COR-L47 (cell line): ENCODE measurements around the gene RAVER2.
"Not testable (repeated sequence)": the region's sequence is repeated elsewhere in the genome, so short reads cannot be mapped to it uniquely, and the experiment has no call there.

Experiments used
- DNase-seq: peaks from one replicate; lab custom pipeline; 2025; lab: John Stamatoyannopoulos, UW

RAVER2 gene

DNA sequence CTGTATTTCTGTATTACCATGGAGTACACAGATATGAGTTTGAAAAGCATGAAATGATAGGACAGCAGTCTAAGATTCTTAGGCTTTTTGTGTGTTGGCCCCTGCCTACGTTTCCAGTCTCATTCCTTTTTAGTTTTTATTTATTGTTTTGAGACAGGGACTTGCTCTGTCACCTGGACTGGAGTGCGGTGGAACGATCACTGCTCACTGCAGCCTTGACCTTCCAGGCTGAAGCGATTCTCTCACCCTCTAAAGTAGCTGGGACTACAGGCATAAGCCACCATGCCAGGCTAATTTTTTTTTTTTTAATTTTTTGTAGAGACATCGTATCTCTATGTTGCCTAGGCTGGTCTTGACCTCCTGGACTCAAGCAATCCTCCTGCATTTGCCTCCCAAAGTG lies 3.8 kb downstream of the RAVER2 start:
- no peak for DNase-seq

GRCh38 chr1:64750092-64750491 lies 5.2 kb downstream of the RAVER2 start:
- no peak for DNase-seq

DNA sequence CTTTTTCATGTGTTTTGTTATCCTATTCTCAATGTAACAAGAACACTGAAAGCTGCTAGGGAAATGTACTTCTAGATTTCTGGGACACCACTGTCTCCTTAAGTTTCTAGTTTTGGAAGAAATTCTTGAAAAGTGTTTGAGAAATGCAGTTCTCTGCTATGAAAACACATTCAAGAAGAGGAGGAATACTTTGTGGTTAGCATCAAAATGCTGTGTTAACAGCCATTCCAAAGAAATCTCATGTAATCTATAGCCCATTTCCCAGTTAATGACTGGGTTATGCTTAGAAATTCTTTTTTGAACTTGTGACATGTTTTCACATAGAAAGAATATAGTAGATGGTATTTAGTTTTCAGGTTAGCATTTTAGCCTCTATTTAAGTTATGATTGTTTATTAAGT lies 6.0 kb downstream of the RAVER2 start:
- DNase-seq, result no peak

GRCh38 chr1:64754173-64754572 lies 9.3 kb downstream of the RAVER2 start:
- no peak for DNase-seq

DNA sequence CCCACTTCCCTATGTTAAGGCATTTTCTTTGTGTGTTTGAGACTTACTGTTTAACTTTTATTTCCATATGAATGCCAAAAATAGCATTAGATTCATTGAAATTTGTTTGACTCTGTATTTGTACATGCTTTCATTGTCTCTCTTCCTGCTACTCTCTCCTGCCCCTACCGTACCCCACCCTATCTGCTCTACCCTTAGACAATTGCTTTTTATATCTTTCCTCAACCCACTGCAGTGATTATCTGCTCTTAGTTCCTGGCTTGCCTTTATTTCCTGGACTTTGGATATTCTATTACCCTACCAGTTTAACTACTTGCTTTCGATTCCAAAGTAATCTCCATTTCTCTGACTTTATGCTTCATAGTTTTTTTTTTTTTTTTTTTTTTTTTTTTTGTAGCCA lies 10.5 kb downstream of the RAVER2 start:
- no peak for DNase-seq

DNA sequence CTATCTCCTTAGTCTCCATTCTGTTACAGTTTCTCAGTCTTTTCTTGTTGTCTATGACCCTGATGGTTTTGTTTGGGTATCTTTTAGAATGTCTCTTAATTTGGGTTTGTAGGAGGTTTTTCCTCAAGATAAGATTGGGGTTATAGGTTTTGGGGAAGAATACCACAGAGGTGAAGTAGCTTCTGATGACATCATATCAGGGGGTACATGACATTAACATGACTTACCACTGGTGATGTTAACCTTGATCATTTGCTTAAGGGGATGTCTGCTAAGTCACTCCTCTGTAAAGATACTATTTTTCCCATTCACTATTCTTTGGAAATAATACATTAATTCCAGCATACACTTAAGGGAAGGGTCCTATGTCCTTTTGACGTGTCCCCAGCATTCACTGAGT lies 11.9 kb downstream of the RAVER2 start:
- DNase-seq, result no peak

GRCh38 chr1:64757213-64757612 lies 12.3 kb downstream of the RAVER2 start:
- DNase-seq, result no peak

- no peak for DNase-seq
Observed at GRCh38 chr1:64758233-64758632, 13.4 kb downstream of the RAVER2 start.

DNA sequence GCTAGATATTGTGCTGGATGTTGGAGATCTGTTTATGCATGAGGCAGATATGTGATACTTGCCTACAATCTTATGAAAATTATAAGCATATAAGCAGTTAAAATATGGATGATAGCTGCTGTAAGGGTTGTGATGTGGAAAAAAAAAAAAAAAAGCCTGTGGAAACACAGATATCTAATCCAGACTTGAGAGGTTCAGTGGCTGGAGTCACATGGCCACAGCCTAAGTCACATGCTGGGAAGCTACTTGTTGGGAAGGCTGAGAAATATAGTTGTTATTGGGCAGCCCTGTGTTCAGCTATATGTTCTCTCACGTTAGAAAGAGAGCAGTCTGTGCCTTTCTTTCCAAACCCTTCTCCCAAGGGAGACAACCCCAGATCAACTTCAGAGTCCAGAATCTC lies 15.1 kb downstream of the RAVER2 start:
- no peak for DNase-seq

DNA sequence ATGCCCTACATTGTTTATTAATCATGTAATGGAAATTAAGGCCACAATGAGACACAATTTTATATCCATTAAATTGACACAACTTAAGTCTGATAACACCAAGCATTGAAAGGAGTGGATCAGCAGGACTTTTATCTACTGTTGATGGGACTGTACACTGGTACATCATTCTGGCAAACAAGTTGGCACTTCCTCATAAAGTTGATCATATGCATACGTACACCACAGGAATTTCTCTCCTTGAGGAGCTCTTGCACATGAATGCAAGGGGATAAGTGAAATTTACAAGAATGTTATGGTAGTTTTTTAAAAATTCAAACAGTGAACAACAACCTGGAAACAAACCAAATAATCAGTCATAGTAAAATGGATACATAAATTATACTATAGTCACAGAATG lies 20.1 kb downstream of the RAVER2 start:
- no peak for DNase-seq

- no peak for DNase-seq
Observed at GRCh38 chr1:64765826-64766225, 21.0 kb downstream of the RAVER2 start.

DNA sequence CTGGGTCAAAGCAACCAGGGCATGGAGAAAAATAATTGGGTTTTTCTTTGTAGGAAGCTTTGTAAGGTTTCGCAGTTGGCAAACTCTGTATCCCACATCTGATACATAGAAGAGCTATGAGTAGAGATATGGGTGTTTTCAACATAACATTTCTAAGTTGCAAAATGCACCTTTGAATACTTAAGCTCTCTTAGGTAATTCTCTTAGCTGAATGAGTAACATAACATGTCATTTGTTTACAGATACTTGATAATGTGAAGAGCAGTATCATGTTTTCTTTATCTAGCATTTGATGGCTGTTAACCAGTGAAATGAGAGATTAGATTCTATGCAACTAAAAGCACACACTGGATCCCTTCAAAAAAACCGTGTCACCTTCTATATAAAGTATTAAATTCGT lies 21.6 kb downstream of the RAVER2 start:
- no peak for DNase-seq

DNA sequence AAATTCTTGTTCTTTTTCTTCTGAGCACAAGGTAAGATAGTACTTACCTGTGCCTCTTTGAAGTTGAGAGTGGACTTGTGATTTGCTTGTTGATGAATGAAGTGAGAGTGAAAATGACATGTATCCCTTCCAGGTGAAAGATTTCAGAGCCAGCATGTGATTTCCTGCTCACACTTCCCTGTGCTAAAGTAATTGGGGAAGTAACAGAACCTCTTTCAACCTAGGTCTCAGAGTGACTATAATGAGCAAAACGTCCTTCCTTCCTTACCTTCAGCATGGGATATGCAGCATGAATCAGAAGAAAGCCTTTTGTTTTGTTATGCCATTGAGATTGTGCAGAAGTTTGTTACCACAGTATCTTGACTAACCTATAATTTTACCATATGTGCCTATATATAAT lies 24.6 kb downstream of the RAVER2 start:
- DNase-seq, result no peak

- no peak for DNase-seq
Observed at GRCh38 chr1:64769971-64770370, 25.1 kb downstream of the RAVER2 start.

DNA sequence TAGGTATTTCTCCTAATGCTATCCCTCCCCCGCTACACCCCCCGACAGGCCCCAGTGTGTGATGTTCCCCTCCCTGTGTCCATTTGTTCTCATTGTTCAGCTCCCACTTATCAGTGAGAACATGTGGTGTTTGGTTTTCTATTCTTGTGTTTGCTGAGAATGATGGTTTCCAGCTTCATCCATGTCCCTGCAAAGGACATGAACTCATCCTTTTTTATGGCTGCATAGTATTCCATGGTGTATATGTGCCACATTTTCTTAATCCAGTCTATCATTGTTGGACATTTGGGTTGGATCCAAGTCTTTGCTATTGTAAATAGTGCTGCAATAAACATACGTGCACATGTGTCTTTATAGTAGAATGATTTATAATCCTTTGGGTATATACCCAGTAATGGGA lies 28.4 kb downstream of the RAVER2 start:
- not testable (repeated sequence) for DNase-seq

GRCh38 chr1:64775113-64775512 lies 30.2 kb downstream of the RAVER2 start:
- DNase-seq, result no peak

DNA sequence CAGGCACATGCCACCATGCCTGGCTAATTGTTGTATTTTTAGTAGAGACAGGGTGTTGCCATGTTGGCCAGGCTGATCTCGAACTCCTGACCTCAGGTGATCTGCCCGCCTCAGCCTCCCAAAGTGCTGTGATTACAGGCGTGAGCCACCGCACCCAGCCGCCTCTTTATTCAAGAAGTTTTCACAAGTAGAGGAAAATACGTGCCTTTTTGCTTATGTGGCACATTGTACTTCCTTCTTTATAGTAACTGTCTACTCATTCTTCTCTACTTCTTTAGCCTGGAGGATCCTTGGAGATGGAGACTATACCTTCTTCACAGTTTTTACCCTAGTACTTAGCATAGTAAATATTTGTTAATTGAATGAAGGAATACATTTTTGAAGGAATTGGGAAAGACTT lies 37.2 kb downstream of the RAVER2 start:
- not testable (repeated sequence) for DNase-seq

DNA sequence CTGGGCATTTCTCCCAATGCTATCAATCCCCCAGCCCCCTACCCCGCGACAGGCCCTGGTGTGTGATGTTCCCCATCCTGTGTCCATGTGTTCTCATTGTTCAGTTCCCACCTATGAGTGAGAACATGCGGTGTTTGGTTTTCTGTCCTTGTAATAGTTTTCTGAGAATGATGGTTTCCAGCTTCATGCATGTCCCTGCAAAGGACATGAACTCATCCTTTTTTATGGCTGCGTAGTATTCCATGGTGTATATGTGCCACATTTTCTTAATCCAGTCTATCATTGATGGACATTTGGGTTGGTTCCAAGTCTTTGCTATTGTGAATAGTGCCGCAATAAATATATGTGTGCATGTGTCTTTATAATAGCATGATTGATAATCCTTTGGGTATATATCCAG lies 38.0 kb downstream of the RAVER2 start:
- DNase-seq, result not testable (repeated sequence)

GRCh38 chr1:64790832-64791487 lies 46.1 kb downstream of the RAVER2 start:
- no peak for DNase-seq

GRCh38 chr1:64798872-64799271 lies 54.0 kb downstream of the RAVER2 start:
- no peak for DNase-seq

DNA sequence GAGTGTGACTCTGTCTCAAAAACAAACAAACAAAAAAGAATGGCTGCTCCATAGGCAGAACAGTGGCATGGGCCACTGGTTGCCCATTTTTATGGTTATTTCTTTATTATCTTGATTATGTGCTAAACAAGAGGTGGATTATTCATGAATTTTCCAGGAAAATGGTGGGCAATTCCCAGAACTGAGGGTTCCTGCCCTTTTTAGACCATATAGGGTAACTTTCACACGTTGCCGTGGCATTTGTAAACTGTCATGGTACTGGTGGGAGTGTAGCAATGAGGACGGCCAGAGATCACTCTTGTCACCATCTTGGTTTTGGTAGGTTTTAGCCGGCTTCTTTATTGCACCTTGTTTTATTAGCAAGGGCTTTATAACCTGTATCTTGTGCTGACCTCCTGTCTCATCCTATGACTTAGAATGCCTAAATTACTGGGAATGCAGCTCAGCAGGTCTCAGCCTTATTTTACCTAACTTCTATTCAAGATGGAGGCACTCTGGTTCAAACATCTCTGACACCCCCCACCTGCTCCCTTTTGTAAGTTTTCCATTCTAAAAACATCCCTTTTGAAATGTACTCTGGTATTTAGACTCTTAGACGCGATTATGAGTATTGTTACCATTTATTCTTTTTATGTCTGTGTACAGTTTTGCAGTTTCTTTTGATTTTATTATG lies 57.1 kb downstream of the RAVER2 start:
- no peak for DNase-seq

GRCh38 chr1:64809309-64809708 lies 64.4 kb downstream of the RAVER2 start:
- no peak for DNase-seq

DNA sequence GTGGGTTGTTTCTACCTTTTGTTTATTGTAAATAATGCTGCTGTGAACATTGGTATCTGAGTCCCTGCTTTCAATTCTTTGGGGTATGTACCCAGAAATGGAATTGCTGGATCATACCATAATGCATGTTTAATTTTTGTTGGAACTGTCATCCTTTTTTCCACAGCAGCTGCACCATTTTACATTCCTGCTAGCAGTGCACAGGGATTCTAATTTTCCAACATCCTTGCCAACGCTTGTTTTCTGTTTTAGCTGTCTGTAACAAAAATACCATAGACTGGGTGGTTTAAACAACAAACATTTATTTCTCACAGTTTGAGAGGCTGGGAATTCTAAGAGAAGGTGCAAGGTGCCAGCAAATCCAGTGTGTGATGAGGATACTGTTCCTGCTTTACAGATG lies 65.1 kb downstream of the RAVER2 start:
- DNase-seq, result no peak

- no peak for DNase-seq
Observed at GRCh38 chr1:64811131-64811530, 66.3 kb downstream of the RAVER2 start.
